Spleen (tissue), 11 donors: Measurements from ENCODE around the gene TMEM50B. TPM values are rescaled to one million over a fixed set of nuclear protein-coding genes. Genes with fewer than 3 reads are reported as not detected.

Source experiments
- DNase-seq: peaks from one replicate; pipeline ENCODE4 v3.0.0-alpha.2; 2020
- H3K27ac ChIP-seq, 8 donors: fragments of 200-600 bp; sonication (generic) in 7 of 8; 1 replicate in 4 of 8; 2 replicates in 4 of 8; pipeline versions ENCODE4 v1.5.0 to v1.8.0; 2016 to 2021; ENCODE audit warnings: inconsistent platforms in 4 of 8, mild to moderate bottlenecking in 4 of 8, moderate library complexity in 1 of 8
- H3K27me3 ChIP-seq, 7 donors: fragments of 200-600 bp; sonication (generic) in 6 of 7; replicated peaks in 1 of 7; 1 replicate in 4 of 7; 2 replicates in 3 of 7; pipeline versions ENCODE4 v1.5.0 to v1.8.0; 2016 to 2021; ENCODE audit warnings: inconsistent platforms in 3 of 7, mild to moderate bottlenecking in 1 of 7
- H3K36me3 ChIP-seq, 6 donors: fragments of 200-600 bp; sonication (generic) in 5 of 6; 1 replicate in 4 of 6; 2 replicates in 2 of 6; pipeline versions ENCODE4 v1.5.0 to v1.8.0; 2016 to 2021; ENCODE audit warnings: inconsistent platforms in 2 of 6
- H3K4me1 ChIP-seq, 6 donors: fragments of 200-600 bp; sonication (generic) in 5 of 6; 1 replicate in 3 of 6; 2 replicates in 3 of 6; pipeline versions ENCODE4 v1.5.0 to v1.8.0; 2016 to 2021; ENCODE audit warnings: inconsistent platforms in 3 of 6
- H3K4me3 ChIP-seq, 8 donors: fragments of 200-600 bp; sonication (generic) in 7 of 8; 1 replicate in 4 of 8; 2 replicates in 4 of 8; pipeline versions ENCODE4 v1.5.0 to v1.8.0; 2016 to 2021; ENCODE audit warnings: inconsistent platforms in 4 of 8, mild to moderate bottlenecking in 4 of 8, moderate library complexity in 2 of 8
- H3K9me3 ChIP-seq, 8 donors: fragments of 200-600 bp; sonication (generic) in 7 of 8; 1 replicate in 4 of 8; 2 replicates in 4 of 8; pipeline versions ENCODE4 v1.5.0 to v1.8.0; 2016 to 2021; ENCODE audit warnings: inconsistent platforms in 4 of 8
- POLR2A ChIP-seq, 3 donors: fragments of 450-650 bp; IDR thresholded peaks; one replicate each; pipeline ENCODE4 v1.5.1; 2017; ENCODE audit warnings: antibody characterized with exemption in 3 of 3, mild to moderate bottlenecking in 1 of 3
- POLR2AphosphoS5 ChIP-seq, 3 donors: sonication (generic); formaldehyde crosslinking; IDR thresholded peaks; one replicate each; pipeline ENCODE4 v1.5.1; 2017; ENCODE audit warnings: antibody characterized with exemption in 3 of 3
- WGBS, 5 donors: extraction: QIAGEN DNeasy Blood & Tissue Kit in 3 of 5; methylation state at CpG; one replicate each; pipeline versions ENCODE4 v1.1.5 to v1.1.7; 2013 to 2018; 5-methylcytosine and 5-hydroxymethylcytosine counted together
- intact Hi-C: fragments of 100-400 bp; cut with DNase I; formaldehyde crosslinking; loops from one replicate; pipeline ENCODE4 v1.15.0; 2023; ENCODE audit warnings: low total_unique reads
- polyA plus RNA-seq, 3 donors: library from polyadenylated mRNA; stranded (reverse); fragments of 200-250 nt; gene quantifications; one replicate each; pipeline ENCODE4 v1.2.1, GENCODE V29; 2013
- total RNA-seq, 7 donors: library from RNA; depleted of rRNA in 3 of 7; stranded (reverse); fragments of >200 nt in 3 of 7; fragmentation: NEBNext Ultra II Directional in 4 of 7; extraction: Animal tissue kit (Norgen Biotek cat#: 25700) in 4 of 7; gene quantifications; one replicate each; pipeline versions ENCODE4 v1.1.0 to v1.2.1, GENCODE V29; 2016 to 2021
- TF ChIP-seq, protein P1 (sequence below), 11 experiments: fragments of 200-600 bp in 7 of 11; fragments of 450-650 bp in 4 of 11; sonication (generic) in 4 of 11; IDR thresholded peaks in 8 of 11; conservative IDR thresholded peaks in 3 of 11; 1 replicate in 7 of 11; 2 replicates in 4 of 11; pipeline versions ENCODE4 v1.4.0 to v1.8.0; 2016 to 2021; ENCODE audit warnings: antibody characterized with exemption in 11 of 11, inconsistent platforms in 4 of 11, mild to moderate bottlenecking in 1 of 11
- donor health status: healthy with polysubstance abuse.
- donor health status: DM: no; HTN: no; CAD: no; lungs with moderate emphysema.
- donor health status: DM: no; HTN: no; CAD: no.
- donor health status: Bipolar disorder and iron deficiency.
- donor health status: healthy.
- donor health status: DM: no; HTN: no; CAD: no.
- donor health status: DM: yes; HTN: yes; CAD: no.

TMEM50B gene
- total and polyA plus RNA-seq, 10 donors: 30.7 to 78.5 (median 43.3) TPM

DNA sequence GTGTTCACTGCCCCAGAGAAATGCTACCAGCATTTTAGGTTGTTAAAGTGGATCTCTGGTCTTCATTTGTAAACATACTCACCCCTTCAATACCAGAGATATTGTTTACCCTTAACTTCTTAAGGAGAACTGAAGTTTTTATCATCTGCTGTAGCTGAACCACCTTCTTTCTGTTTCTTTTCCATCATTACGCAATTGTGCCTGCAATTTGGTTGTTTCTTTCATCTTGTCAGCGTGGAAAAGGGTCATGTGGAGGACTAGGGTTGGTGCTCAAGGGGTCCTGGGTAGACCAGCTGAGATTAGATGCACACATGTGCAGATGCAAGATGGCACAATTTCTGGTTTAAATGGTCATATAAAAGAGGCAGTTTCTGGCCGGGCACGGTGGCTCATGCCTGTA is 39.1 kb upstream of the TMEM50B start:
- Histone ChIP-seq H3K27ac (no peak overlapping the region), H3K4me1 (peaks cover 0 to 9% (median 2%) of the 10 kb centered on the region in 6 donors), H3K9me3 (no peaks in the 10 kb centered on the region), H3K36me3 (peaks cover 6 to 88% (median 69%) of the 10 kb centered on the region in 6 donors), H3K27me3 (no peaks in the 10 kb centered on the region), H3K4me3 (no peak overlapping the region)
- 90 to 98% (median 94%) methylated on average over 4 of the region's 4 CpGs for WGBS, 5 donors
- TF ChIP-seq, protein P1, sequence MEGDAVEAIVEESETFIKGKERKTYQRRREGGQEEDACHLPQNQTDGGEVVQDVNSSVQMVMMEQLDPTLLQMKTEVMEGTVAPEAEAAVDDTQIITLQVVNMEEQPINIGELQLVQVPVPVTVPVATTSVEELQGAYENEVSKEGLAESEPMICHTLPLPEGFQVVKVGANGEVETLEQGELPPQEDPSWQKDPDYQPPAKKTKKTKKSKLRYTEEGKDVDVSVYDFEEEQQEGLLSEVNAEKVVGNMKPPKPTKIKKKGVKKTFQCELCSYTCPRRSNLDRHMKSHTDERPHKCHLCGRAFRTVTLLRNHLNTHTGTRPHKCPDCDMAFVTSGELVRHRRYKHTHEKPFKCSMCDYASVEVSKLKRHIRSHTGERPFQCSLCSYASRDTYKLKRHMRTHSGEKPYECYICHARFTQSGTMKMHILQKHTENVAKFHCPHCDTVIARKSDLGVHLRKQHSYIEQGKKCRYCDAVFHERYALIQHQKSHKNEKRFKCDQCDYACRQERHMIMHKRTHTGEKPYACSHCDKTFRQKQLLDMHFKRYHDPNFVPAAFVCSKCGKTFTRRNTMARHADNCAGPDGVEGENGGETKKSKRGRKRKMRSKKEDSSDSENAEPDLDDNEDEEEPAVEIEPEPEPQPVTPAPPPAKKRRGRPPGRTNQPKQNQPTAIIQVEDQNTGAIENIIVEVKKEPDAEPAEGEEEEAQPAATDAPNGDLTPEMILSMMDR (IDR thresholded peaks at IDR 0.05 in 8 of 11, conservative IDR thresholded peaks at IDR 0.05 in 3 of 11): no peak
- TF ChIP-seq POLR2AphosphoS5 (IDR thresholded peaks at IDR 0.05): no peak
- no peak for TF ChIP-seq POLR2A (IDR thresholded peaks at IDR 0.05)
- intact Hi-C loops: no loop called here
- no peak for DNase-seq

DNA sequence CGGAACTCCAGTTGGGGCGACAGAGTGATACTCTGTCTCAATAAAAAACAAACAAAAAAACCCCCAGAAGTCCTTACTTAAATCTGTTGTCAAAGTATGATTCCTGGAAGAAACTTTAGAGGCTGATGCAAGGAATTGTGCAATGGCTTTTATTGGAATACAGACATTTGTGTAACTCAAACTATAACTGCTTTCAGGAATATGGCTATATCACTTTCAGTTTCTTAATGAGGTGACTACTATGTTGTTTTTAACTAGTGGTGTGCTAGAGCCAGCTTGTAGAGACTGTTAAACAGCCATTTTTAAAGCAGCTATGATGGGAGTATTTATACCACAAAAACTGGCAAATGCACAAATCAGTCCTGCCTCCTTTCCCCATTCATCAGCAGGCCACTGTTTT is 34.5 kb upstream of the TMEM50B start:
- no peak overlapping the region for H3K4me3 ChIP-seq
- H3K9me3 ChIP-seq: no peaks in the 10 kb centered on the region
- peak overlapping the region in 5 of 8 donors; percentile 5 to 54 (median 49) for H3K27ac ChIP-seq
- H3K4me1 ChIP-seq: peaks cover 0 to 13% (median 2%) of the 10 kb centered on the region in 6 donors
- TF ChIP-seq POLR2A (IDR thresholded peaks at IDR 0.05): no peak
- TF ChIP-seq POLR2AphosphoS5 (IDR thresholded peaks at IDR 0.05): no peak
- TF ChIP-seq, protein P1 (IDR thresholded peaks at IDR 0.05 in 8 of 11, conservative IDR thresholded peaks at IDR 0.05 in 3 of 11): no peak
- WGBS, 5 donors: 80 to 90% (median 88%) methylated on average over 2 of the region's 2 CpGs
- H3K36me3 ChIP-seq: peaks cover 6 to 100% (median 83%) of the 10 kb centered on the region in 6 donors
- H3K27me3 ChIP-seq: no peaks in the 10 kb centered on the region
- intact Hi-C loops: no loop called here
- DNase-seq: no peak

DNA sequence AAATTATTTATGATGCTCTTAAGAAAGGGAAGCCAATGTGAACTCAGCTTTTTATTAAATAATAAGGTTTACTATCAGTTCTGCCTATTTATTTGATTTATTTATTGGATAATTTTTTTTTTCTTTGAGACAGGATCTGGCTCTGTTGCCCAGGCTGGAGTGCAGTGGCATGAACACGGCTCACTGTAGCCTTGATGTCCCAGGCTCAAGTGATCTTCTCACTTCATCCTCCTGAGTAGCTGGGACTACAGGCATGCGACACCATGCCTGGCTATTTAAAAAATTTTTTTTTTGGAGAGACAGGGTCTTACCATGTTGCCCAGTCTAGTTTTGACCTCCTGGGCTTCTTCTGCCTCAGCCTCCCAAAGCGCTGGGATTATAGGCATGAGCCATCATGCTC is 32.7 kb upstream of the TMEM50B start:
- H3K27ac ChIP-seq: no peak overlapping the region
- 93 to 100% (median 97%) methylated on average over 3 of the region's 3 CpGs for WGBS, 5 donors
- H3K4me1 ChIP-seq: peaks cover 0 to 13% (median 2%) of the 10 kb centered on the region in 6 donors
- intact Hi-C loops: no loop called here
- no peaks in the 10 kb centered on the region for H3K9me3 ChIP-seq
- H3K4me3 ChIP-seq: no peak overlapping the region
- H3K27me3 ChIP-seq: no peaks in the 10 kb centered on the region
- TF ChIP-seq POLR2AphosphoS5 (IDR thresholded peaks at IDR 0.05): no peak
- TF ChIP-seq, protein P1 (IDR thresholded peaks at IDR 0.05 in 8 of 11, conservative IDR thresholded peaks at IDR 0.05 in 3 of 11): no peak
- no peak for TF ChIP-seq POLR2A (IDR thresholded peaks at IDR 0.05)
- H3K36me3 ChIP-seq: peaks cover 6 to 100% (median 80%) of the 10 kb centered on the region in 6 donors
- no peak for DNase-seq

DNA sequence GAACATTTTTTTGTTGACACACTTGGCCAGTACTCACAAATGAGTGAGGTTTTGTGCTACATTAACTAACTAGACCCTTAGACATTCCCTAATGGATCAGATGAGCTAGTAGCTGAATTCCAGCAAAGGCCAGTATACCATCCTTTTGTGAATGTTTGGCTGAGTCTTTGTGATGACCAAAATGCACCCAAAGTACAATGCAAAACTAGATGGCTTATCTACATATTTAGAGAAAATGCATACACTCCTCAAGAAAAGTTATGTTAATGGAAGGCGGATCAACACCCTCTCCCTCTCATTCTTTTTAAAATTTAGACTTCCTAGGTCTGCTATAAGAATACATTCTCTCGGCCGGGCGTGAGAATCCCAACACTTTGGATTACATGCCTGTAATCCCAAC is 31.9 kb upstream of the TMEM50B start:
- intact Hi-C loops: no loop called here
- H3K27ac ChIP-seq: no peak overlapping the region
- no peak for DNase-seq
- peaks cover 0 to 13% (median 2%) of the 10 kb centered on the region in 6 donors for H3K4me1 ChIP-seq
- H3K4me3 ChIP-seq: no peak overlapping the region
- no peaks in the 10 kb centered on the region for H3K9me3 ChIP-seq
- WGBS, 5 donors: 96 to 100% (median 98%) methylated on average over 4 of the region's 4 CpGs
- H3K36me3 ChIP-seq: peaks cover 1 to 100% (median 77%) of the 10 kb centered on the region in 6 donors
- no peak for TF ChIP-seq POLR2A (IDR thresholded peaks at IDR 0.05)
- TF ChIP-seq, protein P1 (IDR thresholded peaks at IDR 0.05 in 8 of 11, conservative IDR thresholded peaks at IDR 0.05 in 3 of 11): no peak
- no peak for TF ChIP-seq POLR2AphosphoS5 (IDR thresholded peaks at IDR 0.05)
- no peaks in the 10 kb centered on the region for H3K27me3 ChIP-seq
